CD1c-positive myeloid dendritic cell (primary cell): ENCODE data around the gene TLCD1.

Experiments used
- DNase-seq: peaks from one replicate; pipeline ENCODE4 v3.0.0-alpha.2; 2016; ENCODE audit errors: extremely low spot score

The TLCD1 gene

GRCh38 chr17:28686296-28686695 is 39.7 kb downstream of the TLCD1 start:
- DNase-seq: no peak

DNA sequence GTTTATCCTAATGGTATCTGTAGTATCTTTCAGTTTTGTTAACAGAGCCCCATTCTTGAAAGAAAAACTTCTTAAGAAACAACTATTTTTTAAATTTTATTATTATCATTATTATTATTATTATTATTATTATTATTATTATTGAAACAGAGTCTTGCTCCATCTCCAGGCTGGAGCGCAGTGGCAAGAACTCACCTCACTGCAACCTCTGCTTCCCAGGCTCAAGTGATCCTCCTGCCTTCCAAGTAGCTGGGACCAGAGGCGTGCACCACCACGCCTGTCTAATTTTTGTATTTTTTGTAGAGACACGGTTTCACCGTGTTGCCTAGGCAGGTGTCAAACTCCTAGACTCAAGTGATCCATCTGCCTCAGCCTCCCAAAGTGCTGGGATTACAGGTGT is 40.7 kb downstream of the TLCD1 start:
- no peak for DNase-seq

- DNase-seq: no peak
Measured at GRCh38 chr17:28684963-28685362, 41.1 kb downstream of the TLCD1 start.

DNA sequence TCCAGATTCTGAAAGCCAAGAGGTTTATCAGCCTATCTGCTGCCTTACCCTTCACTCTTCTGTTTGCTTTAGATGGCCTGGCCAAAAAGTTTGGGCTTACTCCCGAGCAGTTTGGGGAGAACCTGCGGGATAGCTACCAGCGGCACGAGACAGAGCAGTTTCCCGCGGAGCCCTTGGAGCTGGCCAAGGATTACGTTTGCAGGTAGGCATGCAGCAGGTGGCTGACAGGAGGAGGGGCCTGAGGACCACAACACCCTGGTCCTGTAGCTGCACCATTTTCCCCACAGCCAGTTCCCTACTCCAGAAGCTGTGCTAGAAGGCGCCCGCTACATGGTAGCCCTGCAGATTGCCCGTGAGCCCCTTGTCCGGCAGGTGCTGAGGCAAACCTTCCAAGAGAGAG is 43.4 kb downstream of the TLCD1 start:
- no peak for DNase-seq

- no peak for DNase-seq
Measured at GRCh38 chr17:28675980-28676379, 50.1 kb downstream of the TLCD1 start.

DNA sequence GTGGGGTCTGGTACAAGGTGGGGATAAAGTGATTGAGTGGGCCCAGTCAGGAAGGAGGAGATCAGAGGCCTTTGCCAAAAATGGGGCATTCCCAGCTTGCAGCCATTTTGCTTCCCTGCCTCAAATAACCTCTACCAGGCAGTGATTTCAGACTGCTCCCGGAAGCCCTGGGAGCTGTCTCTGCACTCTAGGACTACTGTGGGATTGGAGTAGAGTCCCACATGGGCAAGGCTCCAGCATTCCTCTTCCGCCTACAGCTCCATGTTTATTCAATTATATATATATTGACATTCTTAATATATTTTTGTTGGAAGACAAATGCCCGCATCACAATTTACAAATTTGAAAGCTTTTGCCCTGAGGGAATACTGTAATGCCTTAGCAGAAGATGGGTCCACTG is 50.5 kb downstream of the TLCD1 start:
- no peak for DNase-seq
